ENCODE measurements around the gene MAST2.
"Not testable (repeated sequence)": the region's sequence is repeated elsewhere in the genome, so short reads cannot be mapped to it uniquely, and the experiment has no call there.

DNA sequence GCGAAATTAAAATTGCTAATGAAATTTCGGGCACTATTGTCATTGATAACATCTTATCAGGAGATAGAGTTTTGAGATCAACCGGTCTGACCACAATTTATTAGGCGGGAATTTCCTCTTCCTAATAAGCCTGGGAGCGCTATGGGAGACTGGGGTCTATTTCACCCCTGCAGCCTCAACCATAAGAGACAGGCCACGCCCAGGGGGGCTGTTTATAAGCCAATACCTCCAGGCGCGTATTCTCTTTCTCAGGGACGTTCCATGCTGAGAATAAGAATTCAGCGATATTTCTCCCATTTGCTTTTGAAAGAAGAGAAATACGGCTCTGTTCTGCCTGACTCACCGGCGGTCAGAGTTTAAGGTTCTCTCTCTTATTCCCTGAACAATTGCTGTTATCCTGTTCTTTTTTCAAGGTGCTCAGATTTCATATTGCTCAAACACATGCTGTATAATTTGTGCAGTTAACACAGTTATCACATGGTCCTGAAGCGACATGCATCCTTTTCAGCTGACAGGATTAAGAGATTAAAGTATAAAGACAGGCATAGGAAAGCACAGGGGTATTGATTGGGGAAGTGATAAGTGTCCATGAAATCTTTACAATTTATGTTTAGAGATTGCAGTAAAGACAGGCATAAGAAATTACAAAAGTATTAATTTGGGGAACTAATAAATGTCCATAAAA is 124.0 kb downstream of the MAST2 start:
- TF ChIP-seq CTCF (IDR thresholded peaks at IDR 0.05); POLR2A (IDR thresholded peaks at IDR 0.05; ENCODE audit: low read depth); POLR2AphosphoS5 (IDR thresholded peaks at IDR 0.05); EP300 (IDR thresholded peaks at IDR 0.05): not testable (repeated sequence)

Data from esophagus muscularis mucosa (tissue), 4 donors.